HG03108 (cell line): ENCODE data around the gene SLC28A3.

Source experiments
- ATAC-seq: cut with Tn5 transposase; IDR thresholded peaks from one replicate; pipeline ENCODE4 v1.9.1; 2021; ENCODE audit warnings: moderate library complexity; ENCODE audit not compliant: unreplicated experiment

Gene SLC28A3

GRCh38 chr9:84301851-84302250 lies 38.7 kb downstream of the SLC28A3 start:
- no peak for ATAC-seq

GRCh38 chr9:84300271-84300670 lies 40.3 kb downstream of the SLC28A3 start:
- no peak for ATAC-seq

- no peak for ATAC-seq
Measured at GRCh38 chr9:84297162-84297821, 43.3 kb downstream of the SLC28A3 start.

- peak; percentile 51 for ATAC-seq
Measured at GRCh38 chr9:84296146-84296843, 44.3 kb downstream of the SLC28A3 start.

- ATAC-seq = no peak
Measured at GRCh38 chr9:84294241-84294950, 46.2 kb downstream of the SLC28A3 start.

GRCh38 chr9:84293001-84293798 lies 47.4 kb downstream of the SLC28A3 start:
- ATAC-seq = peak; percentile 60

- ATAC-seq = no peak
Measured at GRCh38 chr9:84285381-84285780, 55.2 kb downstream of the SLC28A3 start.

GRCh38 chr9:84283946-84284345 lies 56.6 kb downstream of the SLC28A3 start:
- ATAC-seq = no peak

- ATAC-seq = no peak
Measured at GRCh38 chr9:84278130-84278529, 62.4 kb downstream of the SLC28A3 start.

- no peak for ATAC-seq
Measured at GRCh38 chr9:84277646-84278045, 62.9 kb downstream of the SLC28A3 start.

- ATAC-seq = no peak
Measured at GRCh38 chr9:84276741-84277140, 63.8 kb downstream of the SLC28A3 start.

GRCh38 chr9:84271921-84272556 lies 68.5 kb downstream of the SLC28A3 start:
- ATAC-seq = no peak

GRCh38 chr9:84271531-84271900 lies 69.0 kb downstream of the SLC28A3 start:
- peak; percentile 91 for ATAC-seq

- ATAC-seq = peak; percentile 14
Measured at GRCh38 chr9:84270847-84271530, 69.6 kb downstream of the SLC28A3 start.

- ATAC-seq = no peak
Measured at GRCh38 chr9:84266087-84266561, 74.4 kb downstream of the SLC28A3 start.

GRCh38 chr9:84264307-84265029 lies 76.1 kb downstream of the SLC28A3 start:
- ATAC-seq = no peak

- ATAC-seq = no peak
Measured at GRCh38 chr9:84261070-84261746, 79.3 kb downstream of the SLC28A3 start.

GRCh38 chr9:84258371-84258770 lies 82.2 kb downstream of the SLC28A3 start:
- no peak for ATAC-seq

- no peak for ATAC-seq
Measured at GRCh38 chr9:84255696-84256095, 84.9 kb downstream of the SLC28A3 start.
